ENCODE measurements around the gene LIMK1.
"Not testable (repeated sequence)": the region's sequence is repeated elsewhere in the genome, so short reads cannot be mapped to it uniquely, and the experiment has no call there.

The LIMK1 gene

DNA sequence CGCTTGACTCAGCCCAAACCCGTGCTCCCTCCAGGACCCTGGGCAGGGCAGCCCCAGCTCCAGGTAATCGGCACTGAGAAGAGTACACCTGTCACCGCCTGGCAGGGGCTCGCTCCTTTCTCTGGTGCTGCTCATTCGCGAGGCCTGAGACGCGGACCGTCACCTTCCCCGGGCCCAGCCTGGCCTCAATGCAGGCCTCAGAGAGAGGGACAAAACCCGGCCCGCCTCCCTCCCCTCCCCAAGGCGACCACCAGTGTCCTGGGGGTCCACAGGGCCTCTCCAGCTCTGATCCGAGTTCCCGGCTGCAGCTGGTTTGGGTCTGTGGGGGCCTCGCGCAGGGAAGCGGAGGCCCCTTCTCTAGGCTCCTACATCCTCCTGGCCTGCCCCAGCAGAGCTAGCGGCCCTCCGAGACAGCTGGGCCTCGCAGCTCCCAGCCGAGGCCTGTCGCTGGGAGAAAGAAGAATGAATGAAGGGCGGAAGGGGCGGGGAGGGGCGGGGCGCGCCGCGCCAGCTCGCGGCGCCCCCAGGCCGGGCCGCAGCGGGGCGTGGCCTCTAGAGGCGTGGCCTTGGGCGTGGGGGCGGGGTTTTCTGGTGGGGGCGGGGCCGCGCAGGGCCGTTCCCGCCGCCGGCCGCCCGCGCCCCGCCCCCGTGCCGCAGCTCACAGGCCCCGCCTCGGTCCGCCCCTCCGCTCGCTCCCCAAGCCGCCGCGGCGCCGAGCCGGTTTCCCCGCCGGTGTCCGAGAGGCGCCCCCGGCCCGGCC is at the start of gene LIMK1:
TSS of gene LIMK1 (plus strand) at position 688 of the 760 bp plus-strand sequence. CDS start 187 bp downstream, outside the sequence.
- DNase-seq (ENCODE audit: low read depth in 2 of 2), result peak; percentile 70 to 73

- no peak for DNase-seq (ENCODE audit: low read depth in 2 of 2)
These were observed 46.0 kb upstream of the LIMK1 start for GRCh38 chr7:74037609-74038008.

DNA sequence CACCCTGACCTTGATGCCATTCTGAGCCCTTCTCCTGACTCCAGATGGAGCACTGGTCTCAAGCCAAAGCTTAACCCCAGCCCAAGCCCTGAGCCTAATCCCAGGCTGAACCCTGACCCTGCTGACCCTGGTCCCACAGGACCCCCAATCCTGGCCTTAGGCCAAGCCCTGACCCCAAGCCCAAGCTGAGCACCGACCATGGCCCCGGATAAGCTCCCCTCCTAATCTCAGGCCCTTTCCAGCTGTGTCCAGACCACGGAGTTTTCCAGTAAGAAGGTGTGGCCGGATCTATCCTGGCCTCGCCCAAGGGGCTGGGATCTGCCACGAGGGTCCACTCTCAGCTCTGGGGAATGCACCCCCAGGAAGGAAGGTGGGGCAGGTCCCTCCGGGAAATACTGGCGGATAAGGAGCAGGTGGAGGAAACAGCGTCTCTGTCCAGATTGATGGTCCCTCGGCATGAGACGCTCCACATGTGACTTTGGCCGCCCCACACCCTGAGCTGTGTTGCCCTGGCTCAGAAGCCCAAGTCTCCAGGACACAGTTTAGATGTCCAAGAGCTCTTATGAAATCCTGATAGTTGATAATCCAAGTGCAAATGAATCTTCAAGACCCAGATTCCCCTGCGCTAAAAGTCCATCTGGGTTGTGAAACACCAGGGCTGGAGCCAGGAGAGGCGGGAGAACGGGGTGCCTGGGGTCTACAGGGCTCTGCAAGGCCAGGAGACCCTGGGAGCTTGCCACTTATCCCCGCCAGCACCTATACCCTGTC is 45.2 kb upstream of the LIMK1 start:
- no peak for DNase-seq (ENCODE audit: low read depth in 2 of 2)

- DNase-seq (ENCODE audit: low read depth in 2 of 2), result no peak
These were observed 44.3 kb upstream of the LIMK1 start for GRCh38 chr7:74039337-74039736.

DNA sequence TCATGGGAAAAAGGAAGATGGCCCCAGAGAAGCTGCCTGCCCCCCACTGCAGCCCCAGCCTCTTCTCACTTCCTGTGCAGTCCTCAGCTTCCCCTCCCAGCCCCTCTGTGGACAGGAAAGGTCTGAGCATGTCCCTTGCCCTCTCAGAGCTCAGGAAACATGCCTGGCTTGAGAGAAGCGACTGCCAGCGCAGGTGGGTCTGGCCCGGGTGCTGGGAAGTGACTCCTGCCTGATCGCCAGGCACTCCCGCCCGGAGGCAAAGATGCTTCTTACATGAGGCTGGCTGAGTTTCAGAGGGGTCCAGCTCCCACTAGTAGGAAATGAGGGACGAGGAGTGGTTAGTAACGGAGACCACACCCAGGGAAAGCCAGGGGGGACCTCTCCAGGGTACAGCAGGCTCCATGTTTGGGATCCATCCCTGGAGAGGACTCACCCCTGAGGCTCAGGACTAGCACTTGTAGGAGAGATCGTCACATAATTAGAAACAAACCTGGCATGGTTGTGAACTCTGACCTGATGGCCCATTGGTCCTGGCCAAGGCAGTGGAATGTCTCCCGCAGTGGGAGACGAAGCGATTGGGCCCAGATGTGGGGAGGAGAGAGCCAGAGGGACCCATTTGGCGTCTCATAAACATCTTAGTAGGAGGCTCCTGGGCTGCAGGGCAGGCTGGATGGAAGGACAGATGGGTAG is 43.4 kb upstream of the LIMK1 start:
- DNase-seq (ENCODE audit: low read depth in 2 of 2), result no peak

DNA sequence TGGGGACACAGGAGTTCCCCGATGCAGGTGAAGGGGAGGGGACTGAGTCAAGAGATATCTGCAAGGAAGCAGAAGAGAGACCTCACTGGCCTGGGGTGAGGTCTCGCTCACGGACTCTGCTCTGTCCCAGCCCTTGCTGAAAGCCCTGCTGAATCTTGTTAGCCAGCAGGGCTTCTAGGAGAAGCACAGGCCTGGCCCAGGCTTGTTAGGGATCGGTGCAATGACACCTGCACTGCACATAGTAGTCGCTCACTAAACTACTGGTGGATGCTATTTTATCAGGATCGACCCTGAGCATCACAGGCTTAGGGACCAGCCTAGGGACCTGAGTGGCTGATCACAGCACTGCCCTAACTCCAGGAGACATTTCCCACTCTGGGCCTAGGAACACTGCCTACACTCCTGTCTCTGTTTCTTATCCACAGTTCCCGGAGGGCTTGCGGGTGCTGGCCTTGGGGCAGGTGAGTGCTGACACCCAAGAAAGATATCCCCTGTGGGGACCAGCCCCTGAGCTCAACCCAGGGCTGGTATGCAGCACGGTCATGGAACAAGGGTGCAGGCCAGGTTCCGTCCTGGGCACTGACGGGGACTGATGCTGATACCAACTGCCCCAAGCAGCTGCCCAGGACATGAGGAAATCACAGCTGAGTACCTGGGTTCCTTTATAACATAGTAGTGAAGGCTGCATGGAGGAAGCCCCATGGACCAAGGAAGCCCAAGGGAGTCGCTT is 42.6 kb upstream of the LIMK1 start:
- DNase-seq (ENCODE audit: low read depth in 2 of 2), result no peak

DNA sequence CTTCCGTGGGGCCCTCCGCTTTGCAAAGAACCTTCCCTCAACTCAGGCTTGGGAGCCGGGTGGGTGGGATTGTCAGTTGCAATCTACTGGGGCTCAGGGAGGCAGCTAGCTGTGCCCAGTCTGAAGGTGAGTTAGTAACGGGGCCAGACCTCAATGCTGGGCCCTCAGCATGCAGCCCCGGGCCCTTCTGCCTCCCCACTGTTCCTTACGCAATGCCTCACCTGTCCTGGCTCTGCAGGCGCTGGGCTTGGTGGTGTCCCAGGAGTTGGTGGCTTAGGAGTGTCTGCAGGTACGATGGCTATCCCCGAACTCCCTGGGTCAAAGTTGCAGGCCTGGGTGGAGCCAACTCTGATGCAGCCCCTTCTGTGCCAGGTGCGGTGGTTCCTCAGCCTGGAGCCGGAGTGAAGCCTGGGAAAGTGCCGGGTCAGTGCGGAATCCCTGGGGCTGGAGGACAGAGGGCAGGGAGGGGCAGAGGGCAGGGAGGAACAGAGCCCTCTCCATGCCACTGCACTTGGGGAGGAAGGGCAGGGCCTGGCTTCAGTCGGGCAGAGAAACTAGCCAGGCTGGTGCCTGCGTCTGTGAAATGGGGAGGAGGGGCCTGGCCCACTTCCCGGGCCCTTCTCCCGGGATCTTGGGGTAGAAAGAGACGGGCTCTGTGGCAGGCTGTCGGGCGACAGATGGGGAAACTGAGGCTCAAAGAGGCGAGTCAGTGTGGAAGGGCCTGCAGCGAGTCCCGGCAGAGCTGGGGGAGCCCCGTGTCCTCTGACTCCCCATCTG is 40.7 kb upstream of the LIMK1 start:
- DNase-seq (ENCODE audit: low read depth in 2 of 2), result no peak

GRCh38 chr7:74043523-74043951 is 40.1 kb upstream of the LIMK1 start:
- no peak for DNase-seq (ENCODE audit: low read depth in 2 of 2)

DNA sequence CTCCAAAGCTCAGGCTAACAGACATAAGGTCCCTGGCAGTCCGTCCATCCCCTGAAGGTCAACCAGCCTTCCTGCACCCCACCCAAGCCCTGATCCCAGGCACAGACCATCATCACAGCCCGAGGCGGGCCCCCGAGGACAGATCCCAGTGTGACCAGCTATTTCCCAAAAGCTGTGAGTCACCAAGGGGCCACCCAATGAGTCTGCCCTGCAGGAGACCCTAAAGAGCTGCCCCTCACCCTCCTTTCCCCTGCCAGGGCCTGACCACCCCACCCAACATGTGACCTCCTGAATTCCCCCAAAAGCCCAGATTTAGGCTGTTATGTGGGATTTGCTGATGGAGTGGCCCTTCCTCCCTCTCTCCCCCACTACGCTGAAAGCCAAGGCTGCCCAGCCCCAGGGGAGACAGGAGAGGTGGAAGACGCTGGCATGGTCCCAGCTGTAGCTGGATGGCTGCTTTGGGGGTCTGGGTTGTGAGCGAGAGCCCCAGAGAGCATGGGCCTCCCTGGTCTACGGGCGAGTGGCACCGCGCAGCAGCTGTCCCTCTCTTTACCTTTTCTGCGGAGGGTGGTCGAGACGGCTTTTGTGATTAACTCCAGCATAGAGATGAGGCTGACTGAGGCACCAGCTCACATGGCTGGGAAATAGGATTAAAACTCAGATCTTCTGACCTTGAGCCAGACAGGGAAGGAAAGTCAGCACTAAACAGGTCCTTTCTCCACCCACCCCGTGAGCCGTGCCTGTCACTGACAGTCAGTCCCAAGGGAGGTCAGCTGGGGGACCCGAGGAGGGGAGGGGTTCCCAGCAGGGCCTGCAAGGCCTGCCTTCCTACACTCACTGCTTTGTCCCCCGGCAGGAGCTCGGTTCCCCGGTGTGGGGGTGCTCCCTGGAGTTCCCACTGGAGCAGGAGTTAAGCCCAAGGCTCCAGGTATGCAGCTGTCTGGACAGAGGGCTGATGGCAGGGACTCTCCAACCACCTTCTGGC is 38.9 kb upstream of the LIMK1 start:
- DNase-seq (ENCODE audit: low read depth in 2 of 2), result no peak

- DNase-seq (ENCODE audit: low read depth in 2 of 2), result not testable (repeated sequence)
These were observed 37.0 kb upstream of the LIMK1 start for GRCh38 chr7:74046581-74046980.

DNA sequence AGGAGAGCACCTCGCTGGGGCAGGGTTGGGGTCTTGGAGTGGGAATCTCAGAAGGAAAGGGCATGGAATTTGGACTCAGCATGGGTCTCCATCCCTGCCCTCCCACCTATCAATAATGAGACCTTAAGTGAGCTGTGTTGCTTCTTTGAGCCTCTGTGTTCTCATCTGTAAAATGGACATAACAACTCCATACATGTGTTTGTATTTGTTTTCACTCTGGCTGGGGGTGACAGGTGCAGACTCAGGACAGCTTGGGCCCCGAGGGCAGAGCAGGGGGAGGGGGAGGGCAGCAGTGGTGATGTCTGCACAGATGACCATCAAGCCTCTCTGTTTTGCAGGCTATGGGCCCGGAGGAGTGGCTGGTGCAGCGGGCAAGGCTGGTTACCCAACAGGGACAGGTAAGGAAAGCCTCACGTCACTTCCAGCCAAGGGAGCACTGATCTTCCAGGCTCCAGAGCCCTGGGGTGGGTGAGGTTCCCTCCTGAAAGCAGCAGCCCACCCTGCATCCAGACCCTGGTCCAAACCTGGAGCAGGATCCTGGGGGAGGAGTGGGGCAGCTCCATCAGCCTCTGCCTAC is 35.7 kb upstream of the LIMK1 start:
- DNase-seq (ENCODE audit: low read depth in 2 of 2), result no peak

DNA sequence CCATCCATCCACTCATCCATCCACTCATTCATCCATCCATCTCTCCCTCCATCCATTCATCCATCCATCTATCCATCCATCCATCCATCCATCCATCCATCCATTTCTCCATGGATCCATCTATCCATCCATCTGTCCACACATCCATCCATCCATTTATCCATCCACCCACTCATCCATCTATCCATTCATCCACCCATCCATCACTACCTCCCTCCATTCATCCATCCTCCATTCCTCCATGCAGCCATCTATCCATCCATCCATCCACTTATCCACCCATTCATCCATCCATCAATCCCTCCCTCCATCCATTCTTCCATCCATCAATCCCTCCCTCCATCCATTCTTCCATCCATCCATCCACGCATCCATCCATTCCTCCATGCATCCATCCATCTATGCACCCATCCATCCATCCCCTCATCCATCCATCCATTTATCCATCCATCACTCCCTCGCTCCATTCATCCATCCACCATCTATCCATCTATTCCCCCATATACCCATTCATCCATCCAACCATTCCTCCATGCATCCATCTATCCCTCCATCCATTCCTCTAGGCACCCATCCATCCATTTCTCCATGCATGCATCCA is 34.5 kb upstream of the LIMK1 start:
- no peak for DNase-seq (ENCODE audit: low read depth in 2 of 2)

DNA sequence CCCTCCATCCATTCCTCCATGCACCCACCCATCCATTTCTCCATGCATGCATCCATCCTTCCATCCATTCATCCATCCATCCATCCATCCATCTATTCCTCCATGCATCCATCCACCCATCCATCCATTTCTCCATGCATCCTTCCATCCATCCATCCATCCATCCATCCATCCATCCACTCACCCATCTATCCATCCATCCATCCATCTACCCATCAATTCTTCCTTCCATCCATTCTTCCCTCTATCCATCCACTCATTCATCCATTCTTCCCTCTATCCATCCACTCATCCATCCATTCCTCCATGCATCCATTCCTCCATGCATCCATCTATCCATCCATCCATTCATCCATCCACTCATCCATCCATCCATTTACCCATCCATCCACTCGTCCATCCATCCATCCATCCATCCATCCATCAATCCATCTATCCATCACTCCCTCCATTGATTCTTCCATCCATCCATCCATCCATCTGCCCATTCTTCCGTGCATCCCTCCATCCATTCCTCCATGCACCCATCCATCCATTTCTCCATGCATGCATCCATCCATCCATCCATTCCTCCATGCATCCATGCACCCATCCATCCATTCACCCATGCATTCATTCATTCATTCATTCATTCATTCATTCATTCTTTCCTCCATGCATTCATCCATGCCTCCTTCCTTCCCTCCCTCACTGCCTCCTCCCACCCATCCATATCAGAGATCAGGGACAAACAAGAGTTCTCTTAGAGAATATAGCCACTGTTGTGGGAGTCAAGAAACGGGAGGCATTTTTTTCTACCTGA is 33.4 kb upstream of the LIMK1 start:
- no peak for DNase-seq (ENCODE audit: low read depth in 2 of 2)

DNA sequence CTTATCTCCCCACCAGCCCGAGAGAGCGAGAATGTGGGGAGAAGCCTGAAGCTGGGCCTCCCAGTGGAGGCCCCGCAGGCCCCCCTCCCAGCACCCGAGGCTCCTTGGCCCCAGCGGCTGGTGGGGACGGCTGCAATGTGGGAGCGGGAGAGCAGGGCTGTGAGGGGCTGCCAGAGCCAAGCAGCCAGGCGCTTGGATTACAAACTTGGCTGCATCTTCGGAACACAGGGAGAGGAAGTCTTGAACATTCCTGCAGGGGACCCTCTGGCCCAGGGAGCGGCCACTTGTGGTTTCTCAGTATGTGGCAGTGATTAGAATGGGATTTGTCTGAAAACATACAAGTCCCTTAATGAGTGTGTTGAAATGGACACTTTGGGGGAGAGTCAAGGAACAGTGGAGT is 32.4 kb upstream of the LIMK1 start:
- DNase-seq (ENCODE audit: low read depth in 2 of 2), result no peak

DNA sequence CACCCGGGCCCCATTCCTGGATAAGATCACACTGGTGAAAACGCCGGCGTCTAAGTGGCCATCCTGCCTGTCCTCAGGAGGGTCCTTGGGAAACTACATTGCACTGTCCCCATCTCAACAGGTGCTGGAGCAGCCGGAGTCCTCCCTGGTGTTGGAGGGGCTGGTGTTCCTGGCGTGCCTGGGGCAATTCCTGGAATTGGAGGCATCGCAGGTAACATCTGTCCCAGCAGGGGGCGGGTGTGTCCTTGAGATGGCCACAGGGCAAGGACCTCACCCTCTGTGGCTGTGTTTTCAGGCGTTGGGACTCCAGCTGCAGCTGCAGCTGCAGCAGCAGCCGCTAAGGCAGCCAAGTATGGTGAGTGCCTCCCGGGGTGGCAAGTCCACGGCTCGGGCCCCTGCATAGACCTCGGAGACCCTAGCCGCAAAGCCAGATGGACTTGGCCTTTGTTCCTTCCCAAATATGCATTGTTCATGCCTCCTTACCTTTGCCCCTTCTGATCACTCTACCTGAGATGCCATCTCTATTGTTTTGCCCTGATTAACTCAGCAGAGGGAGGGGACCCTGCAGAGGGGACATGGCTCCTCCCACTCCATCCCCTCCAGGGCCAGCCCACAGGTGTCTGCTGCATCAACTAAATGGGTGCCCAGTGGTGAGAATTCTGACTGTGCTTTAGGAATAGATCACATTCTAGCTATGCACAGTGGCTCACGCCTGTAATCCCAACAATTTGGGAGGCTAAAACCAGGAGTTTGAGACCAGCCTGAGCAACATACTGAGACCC is 31.8 kb upstream of the LIMK1 start:
- DNase-seq (ENCODE audit: low read depth in 2 of 2), result no peak

DNA sequence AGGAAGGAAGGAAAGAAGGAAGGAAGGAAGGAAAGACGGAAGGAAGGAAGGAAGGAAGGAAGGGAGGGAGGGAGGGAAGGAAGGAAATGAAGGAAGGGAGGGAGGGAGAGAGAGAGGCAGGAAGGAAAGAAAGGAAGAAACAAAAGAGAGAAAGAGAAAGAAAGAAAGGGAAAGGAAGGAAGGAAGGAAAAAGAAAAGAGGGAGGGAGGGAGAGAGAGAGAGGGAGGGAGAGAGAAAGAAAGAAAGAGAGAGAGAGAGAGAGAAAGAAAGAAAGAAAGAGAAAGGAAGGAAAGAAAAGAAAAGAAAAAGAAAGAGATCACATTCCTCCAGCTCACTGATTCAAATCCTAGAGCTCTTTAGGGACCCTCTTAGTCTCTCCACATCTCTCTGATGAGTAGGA is 31.0 kb upstream of the LIMK1 start:
- no peak for DNase-seq (ENCODE audit: low read depth in 2 of 2)

- DNase-seq (ENCODE audit: low read depth in 2 of 2), result no peak
These were observed 29.9 kb upstream of the LIMK1 start for GRCh38 chr7:74053589-74054186.
